T follicular helper cell (primary cell): ENCODE data around the gene TEX264.
"Not testable (repeated sequence)": the region's sequence is repeated elsewhere in the genome, so short reads cannot be mapped to it uniquely, and the experiment has no call there.

Experiments
- DNase-seq: peaks from one replicate; pipeline ENCODE4 v3.0.0-alpha.2; 2020; ENCODE audit warnings: low read depth

TEX264 gene

DNA sequence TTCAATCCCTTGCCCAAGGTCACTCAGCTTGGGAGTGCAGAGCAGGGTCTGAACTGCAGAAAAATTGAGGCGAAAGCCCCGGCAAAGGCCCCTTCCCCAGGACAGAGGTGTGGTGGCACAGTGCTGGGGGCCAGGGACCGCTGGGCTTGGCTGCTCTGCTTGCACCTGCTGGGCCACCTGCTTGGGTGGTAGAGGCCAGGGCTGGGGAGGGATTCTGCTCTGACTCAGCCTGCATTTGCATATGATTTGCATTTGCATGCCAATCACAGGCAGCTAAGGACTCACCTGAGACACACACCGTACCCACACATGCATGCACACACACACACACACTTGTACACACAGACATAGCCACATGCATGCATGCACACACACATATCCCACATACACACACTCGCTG, 45.8 kb downstream of the TEX264 start:
- DNase-seq = no peak

DNA sequence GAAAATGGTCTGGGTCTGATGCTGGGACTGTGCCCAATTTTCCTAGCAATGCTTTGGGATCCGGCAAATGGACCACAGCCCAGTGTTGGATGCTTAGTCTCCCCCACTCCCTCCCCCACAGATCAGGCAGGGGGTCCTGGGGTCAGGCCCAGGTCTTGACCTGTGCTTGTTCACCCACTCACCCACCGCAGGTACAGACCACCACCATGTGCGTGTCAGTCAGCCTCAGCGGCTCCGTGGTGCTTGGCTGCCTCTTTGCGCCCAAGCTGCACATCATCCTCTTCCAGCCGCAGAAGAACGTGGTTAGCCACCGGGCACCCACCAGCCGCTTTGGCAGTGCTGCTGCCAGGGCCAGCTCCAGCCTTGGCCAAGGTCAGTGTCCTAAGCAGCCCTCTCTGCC, 46.4 kb downstream of the TEX264 start:
- DNase-seq = no peak

DNA sequence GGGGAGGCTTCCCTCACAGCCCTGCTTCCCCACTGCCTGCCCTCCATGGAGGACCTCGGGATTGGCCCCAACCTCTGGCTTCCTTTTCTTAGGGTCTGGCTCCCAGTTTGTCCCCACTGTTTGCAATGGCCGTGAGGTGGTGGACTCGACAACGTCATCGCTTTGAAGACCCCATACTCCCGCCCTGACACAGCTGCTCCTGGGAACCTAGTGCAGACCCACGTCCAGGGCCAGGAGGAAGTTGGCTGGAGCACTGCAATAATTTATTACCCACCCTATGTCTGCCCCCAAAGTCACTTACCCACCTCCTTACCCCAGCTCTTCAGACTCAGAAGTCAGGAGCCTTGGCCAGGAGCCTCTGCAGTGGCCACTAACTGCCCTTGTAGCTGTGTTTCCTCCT, 46.9 kb downstream of the TEX264 start:
- DNase-seq = no peak

DNA sequence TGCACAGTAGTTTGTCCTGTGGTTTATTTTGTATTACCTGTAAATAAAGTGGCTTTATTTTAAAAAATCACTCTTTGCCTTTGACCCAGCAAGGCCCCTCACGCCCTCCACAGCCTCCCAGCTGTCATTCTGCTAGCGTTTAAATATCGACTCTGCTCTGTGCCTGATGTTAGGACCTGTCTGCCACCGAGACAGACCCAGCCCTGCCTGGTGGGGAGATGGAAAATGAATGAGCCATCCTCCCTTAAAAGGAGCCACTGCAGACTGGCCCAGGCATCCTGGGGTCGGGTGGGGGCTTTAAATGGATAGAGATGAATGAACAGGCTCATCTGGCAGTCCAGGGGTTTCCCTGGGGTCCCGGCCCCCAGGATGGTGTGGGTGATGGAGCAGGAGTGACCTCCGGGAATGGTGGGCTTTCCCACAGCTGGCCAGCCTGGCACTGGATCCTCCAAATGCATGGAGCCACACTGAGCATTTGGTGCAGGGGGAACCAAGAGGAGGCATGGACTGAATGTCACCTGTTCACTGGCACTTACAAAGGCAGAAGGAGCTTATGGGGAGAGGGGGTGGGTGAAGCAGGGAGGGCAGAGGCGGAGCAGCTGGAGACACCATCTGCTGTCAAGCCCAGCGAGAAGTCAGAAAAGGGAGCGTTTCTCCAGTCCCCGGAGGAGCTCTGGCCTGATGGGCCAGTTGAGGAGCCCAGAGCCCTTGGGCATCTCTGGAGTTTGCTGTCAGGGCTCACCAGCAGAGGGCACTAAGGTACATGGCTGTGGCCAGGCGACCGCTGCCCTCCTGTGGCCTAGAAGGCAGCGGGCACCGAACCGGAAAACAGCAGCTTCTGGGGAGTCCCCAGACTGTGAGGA, 47.7 kb downstream of the TEX264 start:
- DNase-seq = no peak

GRCh38 chr3:51719410-51720025, 48.5 kb downstream of the TEX264 start:
- DNase-seq = no peak

- DNase-seq = no peak
Observed at GRCh38 chr3:51720292-51721061, 49.4 kb downstream of the TEX264 start.

- DNase-seq = no peak
Observed at GRCh38 chr3:51721062-51721745, 50.2 kb downstream of the TEX264 start.

DNA sequence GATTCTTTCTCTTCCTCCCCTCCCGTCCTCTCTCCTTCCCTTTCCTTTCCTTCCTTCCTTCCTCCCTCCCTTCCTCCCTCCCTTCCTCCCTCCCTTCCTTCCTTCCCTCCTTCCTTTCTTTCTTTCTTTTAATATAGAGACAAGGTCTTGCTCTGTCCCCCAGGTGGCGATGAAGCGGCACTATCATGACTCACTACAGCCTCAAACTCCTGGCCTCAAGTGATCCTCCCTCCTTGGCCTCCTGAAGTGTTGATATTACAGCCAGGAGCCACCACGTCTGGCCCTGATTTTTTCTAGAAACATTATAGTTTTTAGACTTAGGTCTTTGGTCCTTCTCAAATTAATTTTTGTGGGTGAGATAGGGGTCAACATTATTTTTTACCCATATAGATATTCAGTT, 51.3 kb downstream of the TEX264 start:
- no peak for DNase-seq

GRCh38 chr3:51727500-51727899, 56.4 kb downstream of the TEX264 start:
- no peak for DNase-seq

- no peak for DNase-seq
Observed at GRCh38 chr3:51729042-51729633, 58.1 kb downstream of the TEX264 start.

DNA sequence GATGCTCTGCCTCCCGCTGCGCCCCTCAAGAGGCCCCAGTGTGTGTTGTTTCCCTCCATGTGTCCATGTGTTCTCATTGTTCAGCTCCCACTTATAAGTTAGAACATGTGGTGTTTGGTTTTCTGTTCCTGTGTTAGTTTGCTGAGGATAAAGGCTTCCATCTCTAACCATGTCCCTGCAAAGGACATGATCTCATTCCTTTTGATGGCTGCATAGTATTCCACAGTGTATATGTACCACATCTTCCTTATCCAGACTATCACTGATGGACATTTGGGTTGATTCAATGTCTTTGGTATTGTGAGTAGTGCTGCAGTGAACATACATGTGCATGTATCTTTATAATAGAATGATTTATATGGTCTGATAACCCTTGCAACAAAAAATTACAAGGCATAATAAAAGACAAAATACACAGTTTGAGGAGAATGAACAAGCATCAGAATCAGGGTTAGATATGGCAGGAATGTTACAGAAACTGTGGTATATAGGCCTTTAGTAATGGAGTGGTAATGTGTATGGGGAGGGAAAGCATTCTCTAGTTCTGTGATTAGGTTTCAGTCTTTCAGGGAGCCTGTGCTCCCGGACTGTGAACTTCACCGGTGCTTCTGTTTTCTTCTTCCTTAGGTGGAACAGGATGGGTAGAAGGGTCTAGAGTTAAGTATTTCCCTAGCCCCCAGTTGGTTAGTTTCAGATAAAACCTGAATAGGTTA, 63.0 kb downstream of the TEX264 start:
- DNase-seq = no peak

GRCh38 chr3:51734572-51734907, 63.5 kb downstream of the TEX264 start:
- no peak for DNase-seq

DNA sequence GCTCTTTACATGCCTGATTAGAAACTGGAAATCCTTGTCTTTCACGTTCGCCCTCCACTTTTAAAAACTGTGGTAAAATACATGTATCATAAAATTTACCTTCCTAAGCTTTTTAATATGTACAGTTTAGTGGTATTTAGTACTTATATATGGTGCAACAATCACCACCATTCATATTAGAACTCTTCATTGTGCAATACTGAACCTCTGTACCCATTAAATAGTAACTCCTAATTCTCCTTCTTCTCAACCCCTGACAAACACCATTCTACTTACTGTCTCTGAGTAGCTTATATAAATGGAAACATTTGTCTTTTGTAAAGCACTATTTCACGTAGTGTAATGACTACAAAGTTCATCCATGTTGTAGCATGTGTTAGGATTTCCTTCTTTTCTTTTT, 64.0 kb downstream of the TEX264 start:
- no peak for DNase-seq

DNA sequence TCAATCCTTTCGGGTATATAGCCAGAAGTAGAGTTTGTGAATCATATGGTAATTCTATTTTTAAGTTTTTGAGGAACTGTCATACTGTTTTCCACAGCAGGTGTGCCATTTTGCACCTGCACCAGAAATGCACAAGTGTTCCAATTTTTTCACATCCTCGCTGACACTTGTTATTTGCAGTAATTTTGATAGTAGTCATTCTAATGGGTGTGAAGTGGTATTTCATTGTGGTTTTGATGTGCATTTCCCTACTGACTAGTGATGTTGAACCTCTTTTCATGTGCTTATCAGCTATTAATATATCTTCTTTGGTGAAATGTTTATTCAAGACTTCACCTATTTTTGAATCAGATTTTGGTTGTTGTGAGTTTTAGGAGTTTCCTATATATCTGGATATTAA, 64.9 kb downstream of the TEX264 start:
- no peak for DNase-seq

GRCh38 chr3:51739110-51739509, 68.1 kb downstream of the TEX264 start:
- DNase-seq = no peak

DNA sequence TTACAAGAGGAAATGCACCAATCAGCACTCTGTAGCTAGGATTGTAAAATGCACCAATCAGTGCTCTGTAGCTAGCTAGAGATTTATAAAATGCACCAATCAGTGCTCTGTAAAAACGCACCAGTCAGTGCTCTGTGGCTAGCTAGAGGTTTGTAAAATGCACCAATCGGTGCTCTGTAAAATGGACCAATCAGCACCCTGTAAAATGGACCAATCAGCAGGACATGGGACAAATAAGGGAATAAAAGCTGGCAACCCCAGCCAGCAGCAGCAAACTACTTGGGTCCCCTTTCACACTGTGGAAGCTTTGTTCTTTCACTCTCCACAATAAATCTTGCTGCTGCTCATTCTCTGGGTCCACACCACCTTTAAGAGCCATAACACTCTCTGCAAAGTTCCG, 71.3 kb downstream of the TEX264 start:
- DNase-seq = not testable (repeated sequence)

DNA sequence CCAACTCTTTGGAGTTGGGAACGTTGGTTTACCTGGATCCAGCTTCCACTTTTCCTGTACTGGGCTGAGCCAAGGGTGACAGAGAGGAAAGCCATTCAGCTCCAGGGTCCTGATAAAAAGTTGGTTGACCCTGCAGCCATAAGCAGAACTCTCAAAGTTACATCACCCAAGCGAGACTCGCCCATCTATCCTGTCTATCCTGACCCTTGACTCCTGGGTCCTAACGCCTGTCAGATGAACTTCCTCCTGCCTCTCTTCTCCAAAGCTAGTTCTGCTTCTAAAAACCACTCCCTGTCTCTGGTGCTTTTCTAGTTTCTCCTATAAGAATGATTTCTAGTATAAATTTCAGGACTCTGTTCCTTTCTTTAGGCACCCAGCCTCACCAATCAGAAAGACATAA, 71.9 kb downstream of the TEX264 start:
- not testable (repeated sequence) for DNase-seq

DNA sequence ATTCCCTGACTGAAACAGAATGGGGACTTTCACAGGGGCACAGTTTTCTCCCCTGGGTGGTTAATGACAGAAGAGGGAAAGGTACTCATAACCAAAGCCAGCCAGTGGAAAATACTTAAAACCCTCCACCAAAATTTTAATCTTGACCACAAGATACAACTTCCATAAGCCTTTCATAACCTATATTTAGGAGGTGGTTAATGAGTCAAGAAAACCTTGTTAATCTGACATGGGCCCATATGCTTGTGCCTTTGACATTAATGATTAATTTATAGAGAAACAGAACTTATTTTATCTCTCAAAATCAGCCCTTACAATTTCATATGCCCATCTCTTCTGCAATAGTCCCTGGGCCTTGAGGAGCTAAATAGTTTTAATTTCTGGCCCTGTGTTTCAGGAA, 76.8 kb downstream of the TEX264 start:
- no peak for DNase-seq

DNA sequence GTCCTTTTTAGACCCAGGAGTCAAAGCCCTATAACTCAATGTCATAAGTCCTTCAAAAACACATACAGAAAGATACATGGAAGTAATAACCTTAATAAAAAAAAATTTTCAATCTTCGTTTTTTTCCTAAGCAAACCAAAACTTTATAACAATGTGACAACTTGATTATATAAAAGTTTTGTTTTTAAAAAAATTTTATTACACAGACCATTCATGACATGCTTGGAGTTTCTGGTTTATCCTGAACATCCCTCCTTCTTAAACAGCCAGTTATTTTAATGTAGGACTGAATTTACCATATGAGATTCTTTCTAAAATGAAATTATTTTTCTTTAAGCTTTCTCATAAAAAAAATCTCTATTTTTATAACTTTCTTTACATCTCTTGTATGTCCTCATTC, 77.3 kb downstream of the TEX264 start:
- no peak for DNase-seq

GRCh38 chr3:51750878-51751277, 79.8 kb downstream of the TEX264 start:
- no peak for DNase-seq

DNA sequence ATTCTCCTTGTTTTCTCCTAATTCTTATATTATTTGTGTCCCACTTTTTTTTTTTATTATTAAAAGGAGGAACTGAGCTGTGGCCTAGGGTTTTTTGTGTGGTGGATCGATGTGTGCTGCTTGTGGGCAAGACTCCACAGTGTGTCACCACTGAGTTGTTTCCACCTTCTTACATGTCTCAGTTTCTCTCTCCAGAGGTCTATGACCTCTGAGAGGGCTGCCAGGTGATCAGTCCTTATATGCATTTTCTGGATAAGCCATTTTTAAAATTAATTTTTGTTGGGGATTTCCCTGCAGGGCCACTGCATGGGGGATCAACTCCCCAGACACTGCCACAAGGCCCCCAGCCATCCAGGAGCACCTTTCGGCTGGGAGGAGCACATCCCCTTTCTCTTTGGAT, 80.2 kb downstream of the TEX264 start:
- DNase-seq = no peak
